Activated naive CD4-positive, alpha-beta T cell treated with Interleukin-2 at 50 U/mL for 16 hours (primary cell): ENCODE results near the gene OR2M2.

Experiments
- DNase-seq: peaks from one replicate; pipeline ENCODE4 v3.0.0-alpha.2; 2020

The OR2M2 gene

GRCh38 chr1:248174521-248174920, at the start of gene OR2M2:
Gene OR2M2 (plus strand): TSS chr1:248174821. CDS start chr1:248179986, 5,165 bp downstream.
- no peak for DNase-seq

GRCh38 chr1:248127653-248128052, 47.0 kb upstream of the OR2M2 start:
- no peak for DNase-seq

- no peak for DNase-seq
These were observed 37.8 kb upstream of the OR2M2 start for GRCh38 chr1:248136811-248137210.

GRCh38 chr1:248140846-248141245, 33.8 kb upstream of the OR2M2 start:
- no peak for DNase-seq

GRCh38 chr1:248143311-248143710, 31.3 kb upstream of the OR2M2 start:
- DNase-seq, result no peak

- DNase-seq, result no peak
These were observed 30.0 kb upstream of the OR2M2 start, which contains the start of gene OR2M5 for GRCh38 chr1:248144513-248145198. Gene OR2M5 (plus strand): TSS chr1:248145148. CDS start chr1:248145148, 0 bp downstream.

- no peak for DNase-seq
These were observed 22.4 kb upstream of the OR2M2 start for GRCh38 chr1:248152056-248152827.

- no peak for DNase-seq
These were observed 18.7 kb upstream of the OR2M2 start for GRCh38 chr1:248155927-248156326.

- DNase-seq, result no peak
These were observed 15.9 kb upstream of the OR2M2 start for GRCh38 chr1:248158758-248159157.

- DNase-seq, result no peak
These were observed 10.6 kb upstream of the OR2M2 start for GRCh38 chr1:248164031-248164430.

GRCh38 chr1:248165186-248165585, 9.4 kb upstream of the OR2M2 start:
- DNase-seq, result no peak

GRCh38 chr1:248183996-248184395, 9.4 kb downstream of the OR2M2 start:
- DNase-seq, result no peak

GRCh38 chr1:248187363-248187762, 12.7 kb downstream of the OR2M2 start:
- DNase-seq, result no peak

- no peak for DNase-seq
These were observed 14.4 kb downstream of the OR2M2 start for GRCh38 chr1:248189026-248189425.

- DNase-seq, result no peak
These were observed 19.5 kb downstream of the OR2M2 start for GRCh38 chr1:248194117-248194516.

GRCh38 chr1:248196965-248197364, 22.3 kb downstream of the OR2M2 start, which contains the start of gene OR2M3:
Gene OR2M3 (plus strand): TSS chr1:248197265. CDS start chr1:248203068, 5,803 bp downstream.
- DNase-seq, result no peak

- DNase-seq, result no peak
These were observed 41.3 kb downstream of the OR2M2 start for GRCh38 chr1:248215880-248216279.

GRCh38 chr1:248225537-248225936, 50.9 kb downstream of the OR2M2 start:
- no peak for DNase-seq

- no peak for DNase-seq
These were observed 54.8 kb downstream of the OR2M2 start for GRCh38 chr1:248229360-248229908.
